MM.1S (cell line): ENCODE data around the gene ESR2.
A peak's percentile ranks its signal among the peaks of the same experiment; 100 is the strongest.

Source experiments
- DNase-seq: peaks from one replicate; pipeline ENCODE4 v3.0.0-alpha.2; 2015
- H2AFZ ChIP-seq: fragments of 300-600 bp; sonication (generic); 2 replicates; pipeline ENCODE4 v1.6.0; 2016; ENCODE audit warnings: antibody characterized with exemption, low read length
- H3F3A ChIP-seq: fragments of 300-600 bp; sonication (generic); 2 replicates; pipeline ENCODE4 v1.6.1; 2016; ENCODE audit warnings: mild to moderate bottlenecking, antibody characterized with exemption, low read length, moderate library complexity, mixed read lengths; ENCODE audit not compliant: insufficient read depth
- H3K27ac ChIP-seq: fragments of 300-600 bp; sonication (generic); 2 replicates; pipeline ENCODE4 v1.5.1; 2016; ENCODE audit warnings: mild to moderate bottlenecking, low read length
- H3K27me3 ChIP-seq: fragments of 300-600 bp; sonication (generic); replicated peaks from 2 replicates; pipeline ENCODE4 v1.6.0; 2016; ENCODE audit warnings: low read length; ENCODE audit not compliant: insufficient read depth
- H3K36me3 ChIP-seq: fragments of 300-600 bp; sonication (generic); replicated peaks from 2 replicates; pipeline ENCODE4 v1.6.1; 2016; ENCODE audit warnings: mild to moderate bottlenecking, low read length, mixed read lengths; ENCODE audit not compliant: insufficient read depth
- H3K4me1 ChIP-seq: fragments of 300-600 bp; sonication (generic); 2 replicates; pipeline ENCODE4 v1.6.1; 2016; ENCODE audit warnings: low read length, mixed read lengths
- H3K4me2 ChIP-seq: fragments of 300-600 bp; sonication (generic); 2 replicates; pipeline ENCODE4 v1.6.0; 2016; ENCODE audit warnings: low read depth, low read length
- H3K4me3 ChIP-seq: fragments of 300-600 bp; sonication (generic); 2 replicates; pipeline ENCODE4 v1.5.1; 2016; ENCODE audit warnings: low read length, mixed read lengths
- H3K79me2 ChIP-seq: fragments of 300-600 bp; sonication (generic); 2 replicates; pipeline ENCODE4 v1.6.1; 2016; ENCODE audit warnings: mixed run types, low read length, mixed read lengths
- H3K9ac ChIP-seq: fragments of 300-600 bp; sonication (generic); 2 replicates; pipeline ENCODE4 v1.6.1; 2016; ENCODE audit warnings: low read length, mixed read lengths
- H3K9me2 ChIP-seq: fragments of 300-600 bp; sonication (generic); replicated peaks from 2 replicates; pipeline ENCODE4 v1.6.1; 2016; ENCODE audit warnings: mild to moderate bottlenecking, low read length, mixed read lengths; ENCODE audit not compliant: insufficient read depth
- H3K9me3 ChIP-seq: fragments of 300-600 bp; sonication (generic); replicated peaks from 2 replicates; pipeline ENCODE4 v1.6.1; 2016; ENCODE audit warnings: mild to moderate bottlenecking, low read length, mixed read lengths; ENCODE audit not compliant: insufficient read depth
- H4K20me1 ChIP-seq: fragments of 300-600 bp; sonication (generic); 2 replicates; pipeline ENCODE4 v1.6.1; 2016; ENCODE audit warnings: mild to moderate bottlenecking, low read length, moderate library complexity, mixed read lengths; ENCODE audit not compliant: insufficient read depth
- EZH2 ChIP-seq: fragments of 300-600 bp; sonication (generic); optimal IDR thresholded peaks from 2 replicates; pipeline ENCODE3; 2017; ENCODE audit warnings: low read depth, mild to moderate bottlenecking, antibody characterized with exemption, low read length, mixed read lengths
- EZH2phosphoT487 ChIP-seq: fragments of 300-600 bp; sonication (generic); IDR thresholded peaks from 2 replicates; pipeline ENCODE4 v1.6.1; 2018; ENCODE audit warnings: antibody characterized with exemption, low read length
- TF ChIP-seq, protein P1 (sequence below): fragments of 300-600 bp; sonication (generic); IDR thresholded peaks from 2 replicates; pipeline ENCODE4 v1.5.1; 2016; ENCODE audit warnings: antibody characterized with exemption, low read length, mixed read lengths

The ESR2 gene

DNA sequence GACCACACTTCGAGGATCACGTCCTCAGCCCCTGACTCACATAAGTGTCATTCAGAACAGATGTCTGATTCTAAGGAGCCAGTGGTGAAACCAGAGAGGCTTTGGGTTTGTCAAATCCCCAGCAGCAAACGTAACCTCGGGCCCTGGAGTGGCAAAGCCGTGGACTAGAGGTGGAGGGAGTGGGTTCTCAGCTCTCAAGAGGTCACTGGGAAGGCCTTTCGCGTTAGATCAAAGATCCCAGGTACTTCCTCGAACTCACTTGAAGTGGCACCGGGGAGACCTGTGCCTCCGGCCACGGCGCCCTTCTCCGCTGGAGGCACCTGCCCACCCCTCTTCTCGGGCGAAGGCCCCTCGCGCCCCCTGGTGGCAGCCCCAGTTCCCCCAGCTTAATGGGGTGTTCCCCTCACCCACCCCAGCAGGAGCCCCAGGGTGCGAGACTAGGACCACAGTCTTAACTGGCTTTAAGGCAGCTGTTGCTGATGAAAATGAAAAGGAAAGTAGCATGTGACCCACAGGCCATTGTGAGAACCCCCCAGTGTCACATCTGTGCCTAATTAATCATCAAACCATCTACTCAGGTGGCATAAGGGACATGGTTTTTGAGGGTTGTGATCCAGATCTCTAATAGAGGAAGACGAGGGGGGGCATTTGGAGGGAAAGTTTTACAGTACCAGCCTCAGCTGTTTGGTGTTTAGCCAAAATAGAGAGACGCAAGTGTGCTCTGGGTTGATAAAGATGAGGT is 672 bp upstream of the ESR2 start:
- Histone ChIP-seq H3K36me3 (no peaks in the 10 kb centered on the region), H3K27me3 (no peaks in the 10 kb centered on the region), H3K4me2 (peak overlapping the region; percentile 88), H3K9me3 (no peaks in the 10 kb centered on the region), H2AFZ (peak overlapping the region; percentile 85), H3K79me2 (no peaks in the 10 kb centered on the region), H3K9me2 (no peaks in the 10 kb centered on the region), H4K20me1 (no peaks in the 10 kb centered on the region), H3K4me1 (peaks cover 6% of the 10 kb centered on the region), H3K9ac (peak overlapping the region; percentile 32), H3K27ac (no peak overlapping the region), H3F3A (no peaks in the 10 kb centered on the region), H3K4me3 (peak overlapping the region; percentile 65)
- TF ChIP-seq EZH2 (no peak), EZH2phosphoT487 (no peak)
- TF ChIP-seq, protein P1, sequence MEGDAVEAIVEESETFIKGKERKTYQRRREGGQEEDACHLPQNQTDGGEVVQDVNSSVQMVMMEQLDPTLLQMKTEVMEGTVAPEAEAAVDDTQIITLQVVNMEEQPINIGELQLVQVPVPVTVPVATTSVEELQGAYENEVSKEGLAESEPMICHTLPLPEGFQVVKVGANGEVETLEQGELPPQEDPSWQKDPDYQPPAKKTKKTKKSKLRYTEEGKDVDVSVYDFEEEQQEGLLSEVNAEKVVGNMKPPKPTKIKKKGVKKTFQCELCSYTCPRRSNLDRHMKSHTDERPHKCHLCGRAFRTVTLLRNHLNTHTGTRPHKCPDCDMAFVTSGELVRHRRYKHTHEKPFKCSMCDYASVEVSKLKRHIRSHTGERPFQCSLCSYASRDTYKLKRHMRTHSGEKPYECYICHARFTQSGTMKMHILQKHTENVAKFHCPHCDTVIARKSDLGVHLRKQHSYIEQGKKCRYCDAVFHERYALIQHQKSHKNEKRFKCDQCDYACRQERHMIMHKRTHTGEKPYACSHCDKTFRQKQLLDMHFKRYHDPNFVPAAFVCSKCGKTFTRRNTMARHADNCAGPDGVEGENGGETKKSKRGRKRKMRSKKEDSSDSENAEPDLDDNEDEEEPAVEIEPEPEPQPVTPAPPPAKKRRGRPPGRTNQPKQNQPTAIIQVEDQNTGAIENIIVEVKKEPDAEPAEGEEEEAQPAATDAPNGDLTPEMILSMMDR = peak; percentile 70
- peak; percentile 67 for DNase-seq

DNA sequence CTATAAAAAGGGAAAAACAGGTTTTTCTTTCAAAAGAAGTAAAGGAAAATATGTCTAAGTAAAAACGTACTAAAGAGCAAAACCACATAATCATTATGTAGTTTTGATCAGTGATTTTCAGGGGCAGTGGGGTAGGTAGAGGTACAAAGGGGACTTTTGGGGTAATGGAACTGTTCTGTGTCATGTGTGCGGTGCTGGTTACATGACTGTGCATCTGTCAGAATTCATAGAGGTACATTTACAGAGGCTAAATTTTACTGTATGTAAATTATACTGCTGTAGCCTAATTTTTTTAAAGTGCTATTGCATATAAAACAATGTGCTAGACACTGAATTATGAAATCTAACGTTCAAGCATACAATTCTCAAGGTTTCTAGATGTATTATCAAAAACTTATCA is 2.0 kb downstream of the ESR2 start:
- Histone ChIP-seq H4K20me1 (no peaks in the 10 kb centered on the region), H3K4me1 (no peaks in the 10 kb centered on the region), H3K79me2 (no peaks in the 10 kb centered on the region), H3K4me2 (no peak overlapping the region), H3K9me2 (no peaks in the 10 kb centered on the region), H3K36me3 (no peaks in the 10 kb centered on the region), H3F3A (no peaks in the 10 kb centered on the region), H3K27ac (no peak overlapping the region), H3K27me3 (no peaks in the 10 kb centered on the region), H2AFZ (no peak overlapping the region), H3K9ac (no peak overlapping the region), H3K9me3 (no peaks in the 10 kb centered on the region), H3K4me3 (no peak overlapping the region)
- no peak for DNase-seq
- no peak for TF ChIP-seq EZH2phosphoT487
- TF ChIP-seq EZH2 = no peak
- TF ChIP-seq, protein P1 = no peak

DNA sequence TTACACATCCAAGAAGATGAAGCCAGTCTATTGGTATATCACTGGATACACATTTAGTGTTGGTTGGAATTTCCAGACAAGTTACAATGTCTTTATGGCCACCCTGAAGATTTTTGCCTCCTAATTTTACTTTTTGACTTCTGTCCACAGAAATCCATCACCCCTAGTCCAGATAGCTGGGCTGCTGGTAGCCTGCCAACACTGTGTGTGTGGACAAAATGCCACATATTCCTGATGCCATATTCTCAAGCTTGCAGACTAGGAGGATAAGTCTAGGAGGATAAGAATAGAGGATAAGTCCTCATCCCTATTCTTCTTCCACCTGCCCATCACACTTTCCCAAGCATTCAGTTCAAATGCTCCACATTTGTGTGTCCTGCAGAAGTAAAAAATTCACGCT is 4.6 kb downstream of the ESR2 start:
- H3K27ac ChIP-seq = no peak overlapping the region
- no peak overlapping the region for H3K4me2 ChIP-seq
- no peak overlapping the region for H3K4me3 ChIP-seq
- no peak overlapping the region for H2AFZ ChIP-seq
- H3K4me1 ChIP-seq = no peaks in the 10 kb centered on the region
- no peaks in the 10 kb centered on the region for H3K36me3 ChIP-seq
- no peaks in the 10 kb centered on the region for H3K27me3 ChIP-seq
- no peak overlapping the region for H3K9ac ChIP-seq
- TF ChIP-seq, protein P1 = no peak
- no peak for TF ChIP-seq EZH2
- TF ChIP-seq EZH2phosphoT487 = no peak
- no peaks in the 10 kb centered on the region for H3F3A ChIP-seq
- no peaks in the 10 kb centered on the region for H3K9me3 ChIP-seq
- DNase-seq = no peak
- H4K20me1 ChIP-seq = no peaks in the 10 kb centered on the region
- no peaks in the 10 kb centered on the region for H3K79me2 ChIP-seq
- no peaks in the 10 kb centered on the region for H3K9me2 ChIP-seq
